IPS DF 6.9 (cell line): ENCODE data around the gene NAA80.
A peak's percentile ranks its signal among the peaks of the same experiment; 100 is the strongest.

ENCODE experiments used
- DNase-seq: peaks from one replicate; pipeline ENCODE4 v3.0.0-alpha.2; 2013; ENCODE audit warnings: low read depth, low spot score
- H3K27ac ChIP-seq: one replicate; pipeline ENCODE4 v1.5.1; 2013; ENCODE audit warnings: low read length, control low read depth
- H3K27me3 ChIP-seq: 2 replicates; pipeline ENCODE4 v1.6.1; 2013; ENCODE audit warnings: mild to moderate bottlenecking, low read length; ENCODE audit not compliant: control insufficient read depth, insufficient read depth
- H3K36me3 ChIP-seq: 2 replicates; pipeline ENCODE4 v1.6.1; 2013; ENCODE audit warnings: low read length; ENCODE audit not compliant: control insufficient read depth, insufficient read depth
- H3K4me1 ChIP-seq: 2 replicates; pipeline ENCODE4 v1.6.1; 2013; ENCODE audit warnings: low read length; ENCODE audit not compliant: control insufficient read depth, insufficient read depth
- H3K4me3 ChIP-seq: 2 replicates; pipeline ENCODE4 v1.5.1; 2013; ENCODE audit warnings: mild to moderate bottlenecking, low read length
- H3K9me3 ChIP-seq: 2 replicates; pipeline ENCODE4 v1.6.1; 2013; ENCODE audit warnings: low read length, inconsistent platforms; ENCODE audit not compliant: control insufficient read depth, insufficient read depth
- WGBS: extraction: QIAGEN DNeasy Blood & Tissue Kit; methylation state at CpG from one replicate; pipeline ENCODE4 v1.1.7; 2013; ENCODE audit warnings: mixed read lengths, missing lambda C conversion rate; ENCODE audit not compliant: insufficient read length, insufficient coverage; 5-methylcytosine and 5-hydroxymethylcytosine counted together

The NAA80 gene

GRCh38 chr3:50298836-50299637, at the start of gene NAA80, which contains the start of gene HYAL3:
Gene NAA80 (minus strand): TSS chr3:50299405. CDS start chr3:50297463, 1,942 bp downstream.
Gene HYAL3 (minus strand): TSS chr3:50299405. CDS start chr3:50295602, 3,803 bp downstream.
- H3K36me3 ChIP-seq = no peaks in the 10 kb centered on the region
- no peaks in the 10 kb centered on the region for H3K4me1 ChIP-seq
- H3K27me3 ChIP-seq = no peaks in the 10 kb centered on the region
- H3K27ac ChIP-seq = no peak within 1 kb of the TSS
- no peak for DNase-seq
- peak within 1 kb of the TSS; percentile 78 for H3K4me3 ChIP-seq
- H3K9me3 ChIP-seq = no peaks in the 10 kb centered on the region
- WGBS = no CpG with 5 or more reads among the region's 61 CpGs

- DNase-seq = no peak
- Histone ChIP-seq H3K4me3 (no peak overlapping the region), H3K9me3 (no peaks in the 10 kb centered on the region), H3K4me1 (no peaks in the 10 kb centered on the region), H3K36me3 (0 out of 2 replicates have a peak, but pooled peaks cover 2% of the 10 kb centered on the region), H3K27me3 (peaks cover 3% of the 10 kb centered on the region; the same call in 1 of the 2 replicates), H3K27ac (no peak overlapping the region)
- no CpG with 5 or more reads among the region's 14 CpGs for WGBS
Measured at GRCh38 chr3:50347187-50347813, 48.1 kb upstream of the NAA80 start.

GRCh38 chr3:50345586-50346234, 46.5 kb upstream of the NAA80 start, which contains the start of gene ZMYND10:
Gene ZMYND10 (minus strand): TSS chr3:50345732. CDS start chr3:50345579, 153 bp downstream.
- Histone ChIP-seq H3K9me3 (no peaks in the 10 kb centered on the region), H3K36me3 (0 out of 2 replicates have a peak, but pooled peaks cover 2% of the 10 kb centered on the region), H3K27me3 (peaks cover 3% of the 10 kb centered on the region; the same call in 1 of the 2 replicates), H3K27ac (no peak within 1 kb of the TSS), H3K4me1 (no peaks in the 10 kb centered on the region), H3K4me3 (peak within 1 kb of the TSS; percentile 14; the same call in 1 of the 2 replicates)
- no peak for DNase-seq
- no CpG with 5 or more reads among the region's 45 CpGs for WGBS

- Histone ChIP-seq H3K36me3 (0 out of 2 replicates have a peak, but pooled peaks cover 2% of the 10 kb centered on the region), H3K27ac (no peak overlapping the region), H3K4me3 (no peak overlapping the region), H3K27me3 (peaks cover 7% of the 10 kb centered on the region; the same call in 1 of the 2 replicates), H3K9me3 (no peaks in the 10 kb centered on the region), H3K4me1 (peaks cover 3% of the 10 kb centered on the region; the same call in 1 of the 2 replicates)
- no CpG with 5 or more reads among the region's 8 CpGs for WGBS
- no peak for DNase-seq
Measured at GRCh38 chr3:50345008-50345407, 45.8 kb upstream of the NAA80 start.

GRCh38 chr3:50342813-50343633, 43.8 kb upstream of the NAA80 start:
- peaks cover 16% of the 10 kb centered on the region; the same call in 1 of the 2 replicates for H3K27me3 ChIP-seq
- WGBS = no CpG with 5 or more reads among the region's 13 CpGs
- H3K9me3 ChIP-seq = no peaks in the 10 kb centered on the region
- DNase-seq = no peak
- 0 out of 2 replicates have a peak, but pooled peaks cover 2% of the 10 kb centered on the region for H3K36me3 ChIP-seq
- no peak overlapping the region for H3K27ac ChIP-seq
- peaks cover 3% of the 10 kb centered on the region; the same call in 1 of the 2 replicates for H3K4me1 ChIP-seq
- no peak overlapping the region for H3K4me3 ChIP-seq

- Histone ChIP-seq H3K27me3 (peaks cover 16% of the 10 kb centered on the region; the same call in 1 of the 2 replicates), H3K36me3 (no peaks in the 10 kb centered on the region), H3K9me3 (no peaks in the 10 kb centered on the region), H3K27ac (no peak overlapping the region), H3K4me3 (no peak overlapping the region), H3K4me1 (peaks cover 3% of the 10 kb centered on the region; the same call in 1 of the 2 replicates)
- no CpG with 5 or more reads among the region's 13 CpGs for WGBS
- DNase-seq = no peak
Measured at GRCh38 chr3:50341996-50342650, 42.9 kb upstream of the NAA80 start.

- peaks cover 3% of the 10 kb centered on the region; the same call in 1 of the 2 replicates for H3K4me1 ChIP-seq
- no peak overlapping the region for H3K4me3 ChIP-seq
- no peak for DNase-seq
- WGBS = no CpG with 5 or more reads among the region's 9 CpGs
- peaks cover 16% of the 10 kb centered on the region; the same call in 1 of the 2 replicates for H3K27me3 ChIP-seq
- no peaks in the 10 kb centered on the region for H3K36me3 ChIP-seq
- no peaks in the 10 kb centered on the region for H3K9me3 ChIP-seq
- H3K27ac ChIP-seq = no peak overlapping the region
Measured at GRCh38 chr3:50341537-50341936, 42.3 kb upstream of the NAA80 start.

- peaks cover 3% of the 10 kb centered on the region; the same call in 1 of the 2 replicates for H3K4me1 ChIP-seq
- peak within 1 kb of the TSS; percentile 40; the same call in 1 of the 2 replicates for H3K4me3 ChIP-seq
- WGBS = no CpG with 5 or more reads among the region's 85 CpGs
- no peaks in the 10 kb centered on the region for H3K9me3 ChIP-seq
- H3K27ac ChIP-seq = no peak within 1 kb of the TSS
- peaks cover 16% of the 10 kb centered on the region; the same call in 1 of the 2 replicates for H3K27me3 ChIP-seq
- DNase-seq = no peak
- H3K36me3 ChIP-seq = no peaks in the 10 kb centered on the region
Measured at GRCh38 chr3:50340448-50341329, 41.5 kb upstream of the NAA80 start, which contains the start of gene RASSF1. Gene RASSF1 (minus strand): TSS chr3:50340836. CDS start chr3:50340805, 31 bp downstream.
